ENCODE data around the gene FAM83D.
A peak's percentile ranks its signal among the peaks of the same experiment; 100 is the strongest.

The FAM83D gene

GRCh38 chr20:38968090-38968489 lies 41.9 kb downstream of the FAM83D start:
- in situ Hi-C loops (cut with HindIII; ENCODE audit: low pct_unique_long_range_greater_than_20kb, low sequenced_read_pairs): no loop called here
- no peak for DNase-seq (ENCODE audit: low read depth in 1 of 2, low spot score in 1 of 2)
- TF ChIP-seq JUND (IDR thresholded peaks at IDR 0.05; ENCODE audit: low read depth): no peak

- in situ Hi-C loops (cut with HindIII; ENCODE audit: low pct_unique_long_range_greater_than_20kb, low sequenced_read_pairs): no loop called here
- no peak for DNase-seq (ENCODE audit: low read depth in 1 of 2, low spot score in 1 of 2)
- TF ChIP-seq JUND (IDR thresholded peaks at IDR 0.05; ENCODE audit: low read depth): no peak
Measured at GRCh38 chr20:38969708-38970107, 43.5 kb downstream of the FAM83D start.

GRCh38 chr20:38970302-38970701 lies 44.1 kb downstream of the FAM83D start:
- in situ Hi-C loops (cut with HindIII; ENCODE audit: low pct_unique_long_range_greater_than_20kb, low sequenced_read_pairs): no loop called here
- DNase-seq (ENCODE audit: low read depth in 1 of 2, low spot score in 1 of 2): no peak
- TF ChIP-seq JUND (IDR thresholded peaks at IDR 0.05; ENCODE audit: low read depth): no peak

GRCh38 chr20:38973107-38973506 lies 46.9 kb downstream of the FAM83D start:
- no peak for DNase-seq (ENCODE audit: low read depth in 1 of 2, low spot score in 1 of 2)
- TF ChIP-seq JUND (IDR thresholded peaks at IDR 0.05; ENCODE audit: low read depth): no peak
- in situ Hi-C loops (cut with HindIII; ENCODE audit: low pct_unique_long_range_greater_than_20kb, low sequenced_read_pairs): no loop called here

GRCh38 chr20:38973645-38974044 lies 47.4 kb downstream of the FAM83D start:
- in situ Hi-C loops (cut with HindIII; ENCODE audit: low pct_unique_long_range_greater_than_20kb, low sequenced_read_pairs): no loop called here
- no peak for TF ChIP-seq JUND (IDR thresholded peaks at IDR 0.05; ENCODE audit: low read depth)
- no peak for DNase-seq (ENCODE audit: low read depth in 1 of 2, low spot score in 1 of 2)

GRCh38 chr20:38975539-38976120 lies 49.4 kb downstream of the FAM83D start:
- in situ Hi-C loops (cut with HindIII; ENCODE audit: low pct_unique_long_range_greater_than_20kb, low sequenced_read_pairs): no loop called here
- no peak for TF ChIP-seq JUND (IDR thresholded peaks at IDR 0.05; ENCODE audit: low read depth)
- DNase-seq (ENCODE audit: low read depth in 1 of 2, low spot score in 1 of 2): no peak

GRCh38 chr20:38979434-38979833 lies 53.2 kb downstream of the FAM83D start:
- TF ChIP-seq JUND (IDR thresholded peaks at IDR 0.05; ENCODE audit: low read depth): no peak
- in situ Hi-C loops (cut with HindIII; ENCODE audit: low pct_unique_long_range_greater_than_20kb, low sequenced_read_pairs): no loop called here

GRCh38 chr20:38979842-38980241 lies 53.6 kb downstream of the FAM83D start:
- in situ Hi-C loops (cut with HindIII; ENCODE audit: low pct_unique_long_range_greater_than_20kb, low sequenced_read_pairs): no loop called here
- TF ChIP-seq JUND (IDR thresholded peaks at IDR 0.05; ENCODE audit: low read depth): no peak

More at GRCh38 chr20:38979434-38979833, 53.2 kb downstream of the FAM83D start:
- no peak for DNase-seq (ENCODE audit: low read depth in 1 of 2, low spot score in 1 of 2)

GRCh38 chr20:38982291-38982690 lies 56.1 kb downstream of the FAM83D start:
- in situ Hi-C loops (cut with HindIII; ENCODE audit: low pct_unique_long_range_greater_than_20kb, low sequenced_read_pairs): no loop called here
- DNase-seq (ENCODE audit: low read depth in 1 of 2, low spot score in 1 of 2): peak in 1 of 2 experiments; percentile 65
- TF ChIP-seq JUND (IDR thresholded peaks at IDR 0.05; ENCODE audit: low read depth): no peak

More at GRCh38 chr20:38979842-38980241, 53.6 kb downstream of the FAM83D start:
- no peak for DNase-seq (ENCODE audit: low read depth in 1 of 2, low spot score in 1 of 2)

- no peak for DNase-seq (ENCODE audit: low read depth in 1 of 2, low spot score in 1 of 2)
- in situ Hi-C loops (cut with HindIII; ENCODE audit: low pct_unique_long_range_greater_than_20kb, low sequenced_read_pairs): no loop called here
- no peak for TF ChIP-seq JUND (IDR thresholded peaks at IDR 0.05; ENCODE audit: low read depth)
Measured at GRCh38 chr20:38985060-38985459, 58.8 kb downstream of the FAM83D start.

- in situ Hi-C loops (cut with HindIII; ENCODE audit: low pct_unique_long_range_greater_than_20kb, low sequenced_read_pairs): no loop called here
- DNase-seq (ENCODE audit: low read depth in 1 of 2, low spot score in 1 of 2): no peak
Measured at GRCh38 chr20:38985603-38986170, 59.5 kb downstream of the FAM83D start.

GRCh38 chr20:38986663-38987062 lies 60.4 kb downstream of the FAM83D start:
- DNase-seq (ENCODE audit: low read depth in 1 of 2, low spot score in 1 of 2): no peak
- in situ Hi-C loops (cut with HindIII; ENCODE audit: low pct_unique_long_range_greater_than_20kb, low sequenced_read_pairs): no loop called here
- no peak for TF ChIP-seq JUND (IDR thresholded peaks at IDR 0.05; ENCODE audit: low read depth)

More at GRCh38 chr20:38985603-38986170, 59.5 kb downstream of the FAM83D start:
- TF ChIP-seq JUND (IDR thresholded peaks at IDR 0.05; ENCODE audit: low read depth): no peak

GRCh38 chr20:38987777-38988176 lies 61.6 kb downstream of the FAM83D start:
- DNase-seq (ENCODE audit: low read depth in 1 of 2, low spot score in 1 of 2): no peak
- TF ChIP-seq JUND (IDR thresholded peaks at IDR 0.05; ENCODE audit: low read depth): no peak
- in situ Hi-C loops (cut with HindIII; ENCODE audit: low pct_unique_long_range_greater_than_20kb, low sequenced_read_pairs): no loop called here

GRCh38 chr20:38990728-38991127 lies 64.5 kb downstream of the FAM83D start:
- no peak for DNase-seq (ENCODE audit: low read depth in 1 of 2, low spot score in 1 of 2)
- TF ChIP-seq JUND (IDR thresholded peaks at IDR 0.05; ENCODE audit: low read depth): no peak
- in situ Hi-C loops (cut with HindIII; ENCODE audit: low pct_unique_long_range_greater_than_20kb, low sequenced_read_pairs): no loop called here

Measured in T47D (cell line).